ENCODE data around the gene RAB5A. TPM values are rescaled to one million over a fixed set of nuclear protein-coding genes. Genes with fewer than 3 reads are reported as not detected.

RAB5A gene
- total and polyA plus RNA-seq, 2 donors (not counting 3 experiments of a cell fraction or from before 2014, with no cell fraction given), result 20.6 to 63.8 TPM

DNA sequence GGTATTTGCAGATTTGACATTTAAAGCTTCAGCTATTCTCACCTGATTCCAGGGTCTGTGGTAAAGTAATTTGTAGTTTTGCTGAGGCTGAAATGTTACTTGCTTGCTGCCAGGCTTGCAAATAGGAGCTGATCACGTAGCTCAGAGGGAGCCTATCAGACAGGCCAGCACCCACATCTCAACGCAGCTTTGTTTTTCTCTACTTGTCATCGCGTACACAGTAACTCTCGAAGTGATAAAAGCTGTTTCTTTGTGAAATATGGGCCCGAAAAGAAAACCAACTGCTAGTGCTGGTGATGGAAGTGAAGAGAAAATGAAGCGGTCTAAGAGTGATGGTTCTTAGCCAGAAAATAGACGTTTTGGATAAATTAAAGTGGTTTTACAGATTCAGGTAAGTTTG is 23.4 kb downstream of the RAB5A start:
- no peak overlapping the region for H3K27ac ChIP-seq (ENCODE audit: insufficient read depth, low read depth, low read length)
- no peaks in the 10 kb centered on the region for H3K4me1 ChIP-seq (ENCODE audit: control insufficient read depth, extremely low read depth, insufficient read depth, low read length)
- TF ChIP-seq, protein P1, sequence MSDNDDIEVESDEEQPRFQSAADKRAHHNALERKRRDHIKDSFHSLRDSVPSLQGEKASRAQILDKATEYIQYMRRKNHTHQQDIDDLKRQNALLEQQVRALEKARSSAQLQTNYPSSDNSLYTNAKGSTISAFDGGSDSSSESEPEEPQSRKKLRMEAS (IDR thresholded peaks at IDR 0.05; ENCODE audit: insufficient read depth, insufficient read length), result no peak
- TF ChIP-seq FOS (IDR thresholded peaks at IDR 0.05; ENCODE audit: borderline replicate concordance, insufficient read depth, low read length) (no peak), MYC (IDR thresholded peaks at IDR 0.05; ENCODE audit: low read depth, low read length) (no peak), POLR2AphosphoS5 (IDR thresholded peaks at IDR 0.05; ENCODE audit: insufficient read depth, low read depth, low read length) (no peak), GATA2 (IDR thresholded peaks at IDR 0.05; ENCODE audit: insufficient read depth, insufficient read length, low read depth, low read length) (no peak), CTCF (IDR thresholded peaks at IDR 0.05; ENCODE audit: extremely low read depth in 1 of 2, insufficient read depth in 1 of 2, low read depth in 1 of 2, low read length in 2 of 2) (no peak), POLR2A (IDR thresholded peaks at IDR 0.05; ENCODE audit: low read depth, low read length) (no peak), JUN (IDR thresholded peaks at IDR 0.05; ENCODE audit: borderline replicate concordance, insufficient read depth, insufficient read length, low read depth) (no peak), EZH2 (IDR thresholded peaks at IDR 0.05; ENCODE audit: borderline replicate concordance, low read depth, low read length, severe bottlenecking) (no peak)
- no peak overlapping the region for H3K9ac ChIP-seq (replicated peaks; ENCODE audit: extremely low read depth, insufficient read depth, low read length)
- CTCF ChIA-PET, result interaction anchor here (1.1 kb wide), 1 partner anchor 84 kb away, joined by 3 read pairs; no protein-coding TSS in a partner anchor
- H3K4me2 ChIP-seq (ENCODE audit: insufficient read depth, low read length), result no peak overlapping the region
- no peaks in the 10 kb centered on the region for H3K36me3 ChIP-seq (ENCODE audit: control insufficient read depth in 2 of 2, extremely low read depth in 1 of 2, insufficient read depth in 2 of 2, low read length in 2 of 2)
- POLR2A ChIA-PET, result no interaction called here
- peaks cover 6% of the 10 kb centered on the region for H4K20me1 ChIP-seq (replicated peaks; ENCODE audit: control insufficient read depth, extremely low read depth, insufficient read depth, low read length)
- no peak for FAIRE-seq
- H3K79me2 ChIP-seq (ENCODE audit: control insufficient read depth, insufficient read depth, low read length), result peaks cover 80% of the 10 kb centered on the region
- intact Hi-C loops (cut with micrococcal nuclease) (no loop called here), dilution Hi-C loops (cut with MboI; ENCODE audit: extremely low pct_ligation_motif_present, low sequenced_read_pairs) (no loop called here)
- no peak for DNase-seq (ENCODE audit: low read depth, low spot score)
- no peaks in the 10 kb centered on the region for H3K27me3 ChIP-seq (ENCODE audit: control insufficient read depth in 2 of 2, insufficient read depth in 2 of 2, low read length in 2 of 2)
- no peaks in the 10 kb centered on the region for H3K9me1 ChIP-seq (replicated peaks; ENCODE audit: control insufficient read depth, extremely low read depth, insufficient read depth, low read length)
- H2AFZ ChIP-seq (ENCODE audit: low read depth, low read length), result no peak overlapping the region
- no peaks in the 10 kb centered on the region for H3K9me3 ChIP-seq (replicated peaks; ENCODE audit: control insufficient read depth, insufficient read depth, low read length)
- no peak overlapping the region for H3K4me3 ChIP-seq (replicated peaks in 1 of 3; ENCODE audit: insufficient read depth in 1 of 3, low read depth in 1 of 3, low read length in 3 of 3)
- BruUV-seq (replicated peaks), result no TSS peak

Measured in endothelial cell of umbilical vein (primary cell).